NCI-H2227 (cell line): ENCODE measurements around the gene GLP1R.

Source experiments
- DNase-seq: peaks from one replicate; lab custom pipeline; 2025; ENCODE audit not compliant: unreplicated experiment; lab: John Stamatoyannopoulos, UW

The GLP1R gene

DNA sequence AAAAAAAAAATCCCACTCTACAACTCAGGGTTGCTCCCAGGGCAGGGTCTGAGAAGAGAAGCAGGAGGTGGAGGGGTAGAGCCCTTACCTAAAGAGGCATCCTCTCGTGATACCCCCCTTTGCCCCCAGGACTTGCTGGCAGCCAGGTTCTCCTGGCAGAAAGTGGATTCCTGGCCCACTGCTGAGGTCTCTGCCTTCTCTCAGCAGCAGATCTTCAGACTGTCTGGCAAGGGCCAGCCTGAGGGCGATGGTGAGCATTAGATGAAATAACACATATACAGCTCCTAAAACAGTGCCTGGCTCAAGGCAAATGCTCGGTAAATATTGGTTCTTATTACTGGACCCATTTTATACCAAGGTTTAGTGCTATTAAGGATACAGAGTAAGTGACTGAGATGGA, 4.8 kb upstream of the GLP1R start:
- no peak for DNase-seq

DNA sequence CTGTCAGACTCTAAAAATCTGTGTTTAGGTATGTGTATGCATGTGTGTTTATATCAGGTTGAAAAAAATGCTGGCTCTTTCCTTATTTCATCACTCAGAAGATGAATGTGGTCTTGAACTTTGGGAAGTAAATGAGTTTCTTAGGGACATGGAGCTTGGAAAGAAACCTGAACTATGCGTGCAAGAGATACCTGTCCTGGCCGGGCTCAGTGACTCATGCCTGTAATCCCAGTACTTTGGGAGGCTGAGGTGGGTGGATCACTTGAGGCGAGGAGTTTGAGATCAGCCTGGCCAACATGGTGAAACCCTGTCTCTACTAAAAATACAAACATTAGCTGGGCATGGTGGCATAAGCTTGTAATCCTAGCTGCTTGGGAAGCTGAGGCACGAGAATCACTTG, 4.4 kb upstream of the GLP1R start:
- DNase-seq: no peak

GRCh38 chr6:39047434-39048327, 900 bp upstream of the GLP1R start:
- DNase-seq: no peak

DNA sequence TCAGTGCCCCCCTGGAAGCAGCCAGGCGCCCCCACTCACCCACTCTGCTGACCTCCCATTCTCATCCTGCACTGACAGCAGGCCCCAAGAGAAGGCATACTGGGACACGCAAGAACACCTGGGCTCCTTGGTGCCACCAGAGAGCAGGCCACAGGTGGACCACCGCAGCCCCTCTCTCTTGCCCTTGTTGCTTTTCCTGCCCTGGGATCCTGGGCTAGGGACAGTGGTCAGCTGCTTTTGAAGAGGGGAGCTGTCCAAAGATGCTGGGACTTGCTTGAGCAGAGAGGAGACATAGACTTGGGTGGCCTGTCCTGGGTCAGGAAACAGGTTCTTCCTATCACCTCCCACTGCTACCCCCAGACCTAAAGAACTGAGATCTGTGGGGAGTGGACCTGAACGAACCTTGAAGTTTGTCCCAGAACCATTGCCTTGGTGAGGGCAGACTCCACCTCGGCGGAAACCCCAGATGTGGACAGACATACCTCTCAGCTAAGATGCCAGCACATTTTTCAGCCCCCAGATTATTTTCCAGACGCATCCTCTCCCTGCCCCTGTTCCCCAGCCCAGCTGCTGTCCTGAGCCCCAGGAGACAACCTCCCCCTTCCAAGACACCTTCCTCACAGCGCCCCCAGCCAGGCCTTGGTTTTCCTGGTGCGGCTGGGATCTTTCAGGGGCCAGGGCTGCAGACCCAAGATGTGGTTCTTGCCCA, 1.1 kb downstream of the GLP1R start:
- DNase-seq: no peak

DNA sequence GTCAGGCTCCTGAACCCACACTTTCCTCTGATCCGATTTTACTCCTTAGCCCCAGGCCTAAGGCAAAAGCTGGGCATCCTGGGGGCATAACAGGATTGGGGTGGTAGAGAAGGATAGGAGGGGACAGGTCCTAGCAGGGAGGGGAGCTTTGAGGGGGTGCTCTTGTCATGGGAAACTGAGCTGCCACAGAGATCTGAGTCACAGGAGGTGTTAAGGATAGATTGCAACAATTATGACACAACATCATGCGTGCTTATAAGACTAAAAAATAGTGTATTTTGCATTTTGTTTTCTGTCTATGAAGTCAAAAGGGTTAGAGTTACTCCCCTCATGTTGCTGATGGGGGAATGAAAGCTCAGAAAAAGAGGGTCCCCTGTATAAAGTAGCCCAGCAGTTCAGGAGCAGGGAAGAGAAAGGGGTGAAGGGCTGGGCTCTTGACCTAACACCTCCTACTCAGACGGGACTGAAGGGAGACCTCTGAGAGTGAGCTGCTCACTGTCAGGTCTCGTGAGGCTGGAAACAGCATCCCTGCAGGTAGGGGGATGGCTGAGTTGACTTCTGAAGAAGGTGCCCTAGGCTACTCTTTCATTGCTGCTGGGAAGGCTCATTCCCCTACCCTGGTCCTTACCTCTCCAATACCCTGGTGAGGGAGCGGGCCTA, 2.0 kb downstream of the GLP1R start:
- DNase-seq: no peak

GRCh38 chr6:39051399-39052122, 3.0 kb downstream of the GLP1R start:
- DNase-seq: no peak

- DNase-seq: no peak
These were observed 4.5 kb downstream of the GLP1R start for GRCh38 chr6:39053016-39053624.

GRCh38 chr6:39053854-39054576, 5.4 kb downstream of the GLP1R start:
- DNase-seq: no peak

DNA sequence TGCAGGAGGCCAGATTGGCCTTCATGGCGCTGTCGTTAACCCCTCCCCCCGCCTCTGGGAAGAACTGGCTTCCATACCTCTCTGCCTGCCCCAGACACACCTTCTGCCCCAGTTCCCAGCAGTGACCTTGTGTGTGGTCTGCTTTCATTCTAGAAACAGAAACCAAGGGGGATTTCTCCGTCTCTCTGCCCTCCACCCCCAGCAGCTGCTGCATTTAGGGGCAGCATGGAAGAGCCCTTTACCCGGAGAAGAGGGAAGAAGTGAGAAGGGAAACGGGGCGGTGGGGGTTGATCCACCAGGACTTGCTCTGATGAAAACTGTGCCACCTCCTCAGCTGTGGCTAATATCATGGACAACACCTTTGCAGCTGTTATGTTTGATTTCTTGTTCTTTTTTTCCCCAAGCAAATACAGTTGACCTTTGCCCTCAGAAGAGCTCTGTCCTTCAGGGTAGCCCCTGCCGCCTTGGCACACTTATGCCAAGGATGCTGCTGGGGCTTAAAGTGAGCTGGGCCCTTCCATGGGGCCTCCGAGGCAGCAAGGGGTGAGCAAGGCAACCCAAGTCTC, 6.1 kb downstream of the GLP1R start:
- DNase-seq: no peak

GRCh38 chr6:39055661-39056060, 7.1 kb downstream of the GLP1R start:
- DNase-seq: no peak

DNA sequence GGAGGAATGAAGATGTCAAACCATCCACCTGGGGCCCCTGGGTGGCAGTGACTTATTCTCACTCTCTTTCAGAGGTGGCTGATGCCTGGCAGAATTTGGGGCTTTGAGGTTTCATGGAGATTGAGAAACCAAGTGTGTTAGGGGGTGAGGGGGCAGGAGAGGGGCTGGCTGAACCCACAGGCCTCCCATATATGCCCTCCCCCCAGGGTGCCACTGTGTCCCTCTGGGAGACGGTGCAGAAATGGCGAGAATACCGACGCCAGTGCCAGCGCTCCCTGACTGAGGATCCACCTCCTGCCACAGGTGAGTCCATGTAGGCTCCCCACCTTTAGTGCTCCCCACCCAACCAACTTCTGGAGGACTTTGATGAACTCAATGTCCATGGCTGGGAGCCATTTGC, 7.6 kb downstream of the GLP1R start:
- DNase-seq: no peak

GRCh38 chr6:39056681-39057080, 8.1 kb downstream of the GLP1R start:
- no peak for DNase-seq

DNA sequence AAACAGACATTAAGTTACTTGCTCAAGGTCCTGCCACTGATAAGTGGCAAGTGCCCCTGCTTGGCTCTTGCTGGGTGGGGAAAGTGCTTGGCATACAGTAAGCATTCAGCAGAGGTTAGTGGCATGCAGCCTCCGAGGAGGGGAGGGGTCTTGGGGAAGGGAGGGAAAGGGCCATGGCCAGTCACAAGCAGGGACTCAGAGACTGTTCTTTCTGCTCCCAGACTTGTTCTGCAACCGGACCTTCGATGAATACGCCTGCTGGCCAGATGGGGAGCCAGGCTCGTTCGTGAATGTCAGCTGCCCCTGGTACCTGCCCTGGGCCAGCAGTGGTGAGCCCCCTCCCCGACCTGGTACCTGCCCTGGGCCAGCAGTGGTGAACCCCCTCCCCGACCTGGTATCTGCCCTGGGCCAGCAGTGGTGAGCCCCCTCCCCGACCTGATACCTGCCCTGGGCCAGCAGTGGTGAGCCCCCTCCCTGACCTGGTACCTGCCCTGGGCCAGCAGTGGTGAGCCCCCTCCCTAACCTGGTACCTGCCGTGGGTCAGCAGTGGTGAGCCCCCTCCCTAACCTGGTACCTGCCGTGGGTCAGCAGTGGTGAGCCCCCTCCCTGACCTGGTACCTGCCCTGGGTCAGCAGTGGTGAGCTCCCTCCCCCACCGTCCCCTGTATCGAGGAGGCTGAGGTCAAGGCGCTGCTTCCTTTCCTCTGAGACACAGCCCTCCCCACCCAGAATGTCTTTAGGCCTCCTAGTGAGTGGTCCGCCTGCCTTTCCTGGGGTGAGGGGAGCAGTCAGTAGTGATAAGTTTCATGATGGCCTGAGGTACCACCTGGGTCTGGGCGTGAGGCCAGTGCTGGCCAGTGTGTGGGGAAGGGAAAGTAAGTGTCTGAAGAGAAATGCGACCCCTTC, 8.9 kb downstream of the GLP1R start:
- DNase-seq: no peak

DNA sequence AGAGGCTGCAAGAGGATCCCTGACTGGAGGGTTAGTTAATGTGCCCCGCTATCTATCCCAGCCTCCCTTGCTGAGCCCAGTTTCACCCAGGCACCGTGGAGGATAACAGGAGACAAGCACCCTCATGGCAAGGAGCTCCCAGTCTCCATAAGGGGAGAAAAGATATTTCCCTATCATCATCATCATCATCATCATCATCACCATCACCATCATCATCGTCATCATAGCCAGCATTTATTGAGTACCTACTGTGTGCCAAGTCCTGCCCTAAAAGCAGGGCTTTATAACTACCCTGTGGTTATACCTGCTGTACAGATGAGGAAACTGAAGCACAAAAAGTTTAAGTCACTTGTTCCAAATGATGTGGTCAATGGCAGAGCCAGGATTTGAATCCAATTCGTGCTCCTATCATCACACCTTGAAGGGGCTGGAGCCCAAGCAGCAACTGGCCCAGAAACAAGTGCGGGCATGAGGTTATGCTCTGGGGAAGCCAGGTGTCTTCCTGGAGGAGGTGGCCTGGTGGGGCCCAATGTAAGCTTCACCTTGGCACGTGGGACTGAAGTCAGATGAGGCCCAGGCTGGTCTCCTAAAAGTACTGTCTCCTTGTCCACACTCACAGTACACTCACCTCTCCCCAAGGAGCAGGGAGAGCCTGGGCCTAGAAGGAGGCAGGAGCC, 10.0 kb downstream of the GLP1R start:
- no peak for DNase-seq

GRCh38 chr6:39059496-39060310, 11.1 kb downstream of the GLP1R start:
- no peak for DNase-seq

DNA sequence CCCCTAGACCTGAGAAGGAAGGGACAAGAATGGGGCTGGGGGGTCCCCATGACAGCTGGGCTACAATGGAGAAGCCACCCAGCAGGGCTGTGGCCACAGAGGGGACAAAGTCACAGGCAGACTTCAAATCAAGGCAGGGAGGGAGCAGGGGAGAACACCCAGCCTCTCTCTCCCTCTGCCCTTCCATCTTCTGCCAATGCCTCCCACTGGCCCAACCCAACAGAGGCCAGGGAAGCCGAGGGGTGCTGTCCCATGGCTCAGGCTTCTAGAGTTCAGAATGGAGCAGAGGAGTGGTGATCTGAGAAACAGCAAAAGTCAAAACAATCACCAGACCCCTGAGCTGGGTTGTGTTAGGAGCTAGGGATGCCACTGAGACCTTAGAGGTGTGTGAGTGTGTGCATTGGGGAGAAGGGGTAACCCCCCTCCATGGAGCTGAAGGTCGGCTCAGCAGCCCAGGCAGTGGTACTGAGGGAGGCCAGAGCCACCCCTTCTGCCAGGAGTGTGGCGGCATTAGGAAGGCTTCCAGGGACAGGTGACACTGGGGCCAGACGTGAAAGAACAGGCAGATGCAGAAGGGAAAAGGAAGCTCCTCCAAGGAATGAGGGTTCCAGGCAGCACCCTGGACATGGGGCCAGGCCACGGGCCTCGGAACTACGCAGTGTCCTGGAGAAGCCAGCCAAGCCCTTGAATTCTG, 12.0 kb downstream of the GLP1R start:
- no peak for DNase-seq

DNA sequence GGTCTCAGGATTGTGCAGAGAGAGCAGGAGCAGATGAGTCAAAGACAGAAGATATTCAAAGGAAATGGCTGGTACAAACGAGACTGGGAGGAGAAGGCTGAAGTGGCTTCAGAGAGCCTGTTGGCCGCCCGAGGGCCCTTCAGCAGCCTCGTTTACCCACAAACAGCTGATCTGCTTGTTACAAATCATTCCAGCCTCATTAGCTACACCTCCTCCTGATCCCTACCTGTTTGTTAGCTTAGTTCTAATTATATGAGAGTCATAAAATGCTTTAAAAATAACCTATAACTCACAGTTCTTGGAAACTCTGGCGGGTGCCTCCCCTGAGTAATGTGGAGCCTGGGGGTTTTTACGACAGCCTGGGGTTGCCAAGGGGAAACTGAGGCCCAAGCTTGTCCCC, 12.6 kb downstream of the GLP1R start:
- no peak for DNase-seq
